GM12891 (cell line): ENCODE results near the gene SLC25A17.

ENCODE experiments used
- POLR2A ChIP-seq: IDR thresholded peaks from 2 replicates; pipeline ENCODE4 v1.6.1; 2011; ENCODE audit warnings: low read depth, low read length, control low read depth
- POLR2AphosphoS5 ChIP-seq: IDR thresholded peaks from 2 replicates; pipeline ENCODE4 v1.6.1; 2011; ENCODE audit warnings: low read depth, low read length, control low read depth
- POU2F2 ChIP-seq: IDR thresholded peaks from 2 replicates; pipeline ENCODE4 v1.6.1; 2011; ENCODE audit warnings: low read depth, mild to moderate bottlenecking, control low read depth, low read length, moderate library complexity
- SPI1 ChIP-seq: IDR thresholded peaks from 2 replicates; pipeline ENCODE4 v1.6.1; 2011; ENCODE audit warnings: low read depth, low read length, control low read depth

DNA sequence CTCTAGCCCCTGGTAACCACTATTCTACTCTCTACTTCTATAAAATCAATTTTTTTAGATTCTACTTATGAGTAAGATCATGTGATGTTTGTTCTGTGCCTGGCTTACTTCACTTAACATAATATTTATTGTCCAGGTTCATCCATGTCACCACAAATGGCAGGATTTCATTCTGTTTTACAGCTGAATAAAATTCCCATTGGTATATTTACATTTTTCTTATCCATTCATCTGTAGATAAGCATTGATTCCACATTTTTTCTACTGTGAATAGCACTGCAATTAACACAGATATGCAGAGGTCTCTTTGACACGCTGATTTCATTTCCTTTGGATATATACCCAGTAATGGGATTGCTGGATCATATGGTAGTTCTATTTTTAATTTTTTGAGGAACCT lies 15.8 kb downstream of the SLC25A17 start:
- TF ChIP-seq POLR2A: no peak
- no peak for TF ChIP-seq POU2F2
- no peak for TF ChIP-seq POLR2AphosphoS5
- TF ChIP-seq SPI1: no peak
